Thoracic aorta (tissue), 2 donors: Measurements from ENCODE around the gene TBKBP1. TPM values are rescaled to one million over a fixed set of nuclear protein-coding genes. Genes with fewer than 3 reads are reported as not detected.
"Not testable (repeated sequence)": the region's sequence is repeated elsewhere in the genome, so short reads cannot be mapped to it uniquely, and the experiment has no call there.

Experiments
- ATAC-seq: fragments of 150-250 bp; one replicate; pipeline ENCODE4 v1.8.0; 2017; ENCODE audit warnings: low read depth; ENCODE audit not compliant: insufficient number of reproducible peaks, low FRiP score
- DNase-seq: peaks from one replicate; pipeline ENCODE4 v3.0.0-alpha.2; 2020; ENCODE audit warnings: low spot score
- H3K27ac ChIP-seq, 2 donors: fragments of 200-600 bp; sonication (generic); 1 replicate in 1 of 2; 2 replicates in 1 of 2; pipeline ENCODE4 v1.5.1; 2016; ENCODE audit warnings: mild to moderate bottlenecking in 2 of 2, moderate library complexity in 2 of 2
- H3K27me3 ChIP-seq: fragments of 200-600 bp; sonication (generic); replicated peaks from 2 replicates; pipeline ENCODE4 v1.6.0; 2016; ENCODE audit warnings: mild to moderate bottlenecking; ENCODE audit not compliant: insufficient read depth
- H3K36me3 ChIP-seq: fragments of 200-600 bp; sonication (generic); one replicate; pipeline ENCODE4 v1.5.1; 2016
- H3K4me1 ChIP-seq, 2 donors: fragments of 200-600 bp; sonication (generic); 1 replicate in 1 of 2; 2 replicates in 1 of 2; pipeline versions ENCODE4 v1.5.1 to v1.6.0; 2016; ENCODE audit warnings: low read depth in 2 of 2, mild to moderate bottlenecking in 1 of 2; ENCODE audit not compliant: control insufficient read depth in 1 of 2
- H3K4me3 ChIP-seq: fragments of 200-600 bp; sonication (generic); 2 replicates; pipeline ENCODE4 v1.5.1; 2016; ENCODE audit warnings: mild to moderate bottlenecking
- H3K9me3 ChIP-seq: fragments of 200-600 bp; sonication (generic); 2 replicates; pipeline ENCODE4 v1.5.1; 2016
- total RNA-seq, 2 donors: library from RNA; depleted of rRNA; stranded (reverse); fragments of >200 nt; gene quantifications; one replicate each; pipeline versions ENCODE4 v1.1.0 to v1.2.3, GENCODE V29; 2016
- TF ChIP-seq, protein P1 (sequence below): fragments of 200-600 bp; sonication (generic); IDR thresholded peaks from one replicate; pipeline ENCODE4 v1.5.1; 2019; ENCODE audit warnings: antibody characterized with exemption

The TBKBP1 gene
- total RNA-seq, 2 donors from 2014 or later, result 8.8 to 19.1 TPM

DNA sequence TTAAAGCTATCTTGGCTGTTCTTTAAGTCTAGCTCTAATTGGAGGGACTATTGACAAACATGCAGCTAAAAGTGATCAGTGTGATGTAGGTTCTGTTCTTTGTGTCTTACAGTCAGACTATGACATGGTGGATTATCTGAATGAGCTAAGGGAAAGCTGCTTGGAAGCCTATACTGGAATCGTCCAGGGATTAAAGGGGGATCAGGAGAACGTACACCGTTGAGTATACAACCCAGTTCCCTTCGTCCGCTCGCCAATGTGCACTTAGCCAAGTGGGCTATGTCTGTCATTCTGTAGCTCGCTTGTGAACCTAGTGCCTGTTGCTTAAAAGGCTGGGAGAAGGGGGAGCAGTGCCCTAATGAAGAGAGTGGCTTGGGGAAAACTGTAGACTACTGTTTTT, 15.8 kb upstream of the TBKBP1 start:
- ATAC-seq (no peak), DNase-seq (no peak)
- TF ChIP-seq, protein P1, sequence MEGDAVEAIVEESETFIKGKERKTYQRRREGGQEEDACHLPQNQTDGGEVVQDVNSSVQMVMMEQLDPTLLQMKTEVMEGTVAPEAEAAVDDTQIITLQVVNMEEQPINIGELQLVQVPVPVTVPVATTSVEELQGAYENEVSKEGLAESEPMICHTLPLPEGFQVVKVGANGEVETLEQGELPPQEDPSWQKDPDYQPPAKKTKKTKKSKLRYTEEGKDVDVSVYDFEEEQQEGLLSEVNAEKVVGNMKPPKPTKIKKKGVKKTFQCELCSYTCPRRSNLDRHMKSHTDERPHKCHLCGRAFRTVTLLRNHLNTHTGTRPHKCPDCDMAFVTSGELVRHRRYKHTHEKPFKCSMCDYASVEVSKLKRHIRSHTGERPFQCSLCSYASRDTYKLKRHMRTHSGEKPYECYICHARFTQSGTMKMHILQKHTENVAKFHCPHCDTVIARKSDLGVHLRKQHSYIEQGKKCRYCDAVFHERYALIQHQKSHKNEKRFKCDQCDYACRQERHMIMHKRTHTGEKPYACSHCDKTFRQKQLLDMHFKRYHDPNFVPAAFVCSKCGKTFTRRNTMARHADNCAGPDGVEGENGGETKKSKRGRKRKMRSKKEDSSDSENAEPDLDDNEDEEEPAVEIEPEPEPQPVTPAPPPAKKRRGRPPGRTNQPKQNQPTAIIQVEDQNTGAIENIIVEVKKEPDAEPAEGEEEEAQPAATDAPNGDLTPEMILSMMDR, result no peak
- no peak overlapping the region for H3K27ac ChIP-seq
- no peaks in the 10 kb centered on the region for H3K4me1 ChIP-seq
- H3K9me3 ChIP-seq, result no peaks in the 10 kb centered on the region
- no peaks in the 10 kb centered on the region for H3K27me3 ChIP-seq
- peaks cover 82% of the 10 kb centered on the region for H3K36me3 ChIP-seq
- no peak overlapping the region for H3K4me3 ChIP-seq

DNA sequence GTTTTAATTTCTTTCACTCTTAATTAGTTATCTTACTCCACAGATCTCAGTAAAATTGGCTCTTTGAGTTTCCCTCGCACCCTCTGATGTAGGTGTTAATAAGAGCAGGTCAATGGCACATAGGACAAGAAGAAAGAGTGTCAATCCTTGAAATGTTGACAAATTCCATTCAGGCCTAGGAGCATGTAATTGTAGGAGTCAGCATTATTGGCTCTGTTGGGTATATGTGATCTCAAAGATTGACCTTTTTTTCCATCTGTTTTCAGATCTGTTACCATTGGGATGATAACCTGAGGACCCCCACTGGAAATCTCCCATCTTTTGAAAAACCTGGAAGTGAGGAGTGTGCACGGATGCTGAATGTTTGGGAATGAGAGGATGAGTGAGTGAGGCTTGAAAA, 11.8 kb upstream of the TBKBP1 start:
- Histone ChIP-seq H3K36me3 (peaks cover 57% of the 10 kb centered on the region), H3K27me3 (no peaks in the 10 kb centered on the region), H3K27ac (no peak overlapping the region), H3K4me3 (no peak overlapping the region), H3K4me1 (no peaks in the 10 kb centered on the region), H3K9me3 (no peaks in the 10 kb centered on the region)
- TF ChIP-seq, protein P1, result no peak
- ATAC-seq (no peak), DNase-seq (no peak)

DNA sequence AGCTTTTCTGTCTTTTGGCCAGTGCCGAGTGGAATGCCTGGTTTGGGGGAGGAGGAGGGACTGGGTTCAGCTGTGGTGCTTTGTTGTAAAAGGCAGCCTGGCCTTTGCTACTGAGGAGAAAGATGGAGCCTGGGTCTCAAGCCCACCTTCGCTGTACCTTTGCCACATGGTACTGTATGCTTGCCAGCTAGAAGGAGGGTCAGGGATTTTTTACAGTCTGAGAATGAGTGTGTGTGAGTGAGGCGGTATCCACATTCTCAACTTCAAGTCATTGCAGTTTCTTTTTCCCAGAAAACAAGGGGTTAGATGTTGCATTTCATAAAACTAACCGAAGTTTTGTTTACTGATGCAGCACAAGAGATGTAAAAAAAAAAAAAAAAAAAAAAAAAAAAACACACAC, 11.2 kb upstream of the TBKBP1 start:
- not testable (repeated sequence) for DNase-seq, ATAC-seq, H3K9me3 ChIP-seq, H3K27me3 ChIP-seq, H3K27ac ChIP-seq, H3K4me3 ChIP-seq, H3K4me1 ChIP-seq
- H3K36me3 ChIP-seq, result peaks cover 53% of the 10 kb centered on the region

DNA sequence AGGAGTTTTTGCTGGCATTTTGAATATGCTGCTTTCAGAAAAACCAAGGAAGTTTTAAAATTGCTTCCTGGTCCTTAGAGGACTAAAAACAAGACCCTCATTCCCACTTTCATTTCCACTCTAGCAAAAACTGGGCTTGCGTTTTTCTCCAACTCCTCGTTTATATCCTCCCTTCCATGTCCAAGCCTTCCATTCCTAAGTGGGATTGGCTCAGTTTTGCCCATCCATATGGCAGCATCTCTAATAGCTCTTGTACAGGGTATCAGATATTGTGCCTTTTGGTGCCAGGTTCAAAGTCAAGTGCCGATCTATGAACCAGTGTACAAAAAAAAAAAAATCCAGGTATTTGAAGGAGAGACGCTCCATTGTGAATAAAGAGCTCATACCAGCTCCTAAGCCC, 9.9 kb upstream of the TBKBP1 start:
- TF ChIP-seq, protein P1, result no peak
- peaks cover 43% of the 10 kb centered on the region for H3K36me3 ChIP-seq
- ATAC-seq, result no peak

DNA sequence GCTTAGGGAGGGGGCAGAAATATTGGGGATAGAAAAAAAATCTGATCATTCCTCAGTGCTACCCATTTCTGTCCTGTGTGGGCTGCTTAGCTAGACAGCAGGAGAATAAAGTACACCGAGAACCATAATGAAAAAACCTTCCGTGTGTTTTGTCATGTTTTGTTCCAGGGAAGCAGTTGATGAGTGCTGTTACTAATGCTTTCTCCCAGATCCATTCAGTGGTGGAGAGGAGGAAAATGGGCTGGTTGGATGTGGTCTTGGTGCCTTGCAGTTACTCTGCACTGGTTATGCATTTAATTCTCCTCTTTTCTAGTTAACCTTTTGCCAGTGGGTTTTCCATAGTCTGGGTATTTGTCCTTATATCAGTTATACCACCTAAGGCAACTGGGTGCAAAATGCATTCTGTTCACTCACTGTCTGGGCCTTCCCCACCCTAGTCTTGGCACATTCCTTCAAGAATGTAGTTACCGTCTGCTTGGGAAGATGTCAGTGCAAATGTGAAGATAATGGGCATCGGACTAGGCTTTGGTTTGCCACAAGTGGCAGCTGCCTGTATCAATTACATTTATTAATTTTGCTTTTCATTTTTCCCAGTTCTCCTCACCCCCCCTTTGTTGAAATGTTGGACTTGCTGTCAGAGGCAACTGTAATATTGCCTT, 9.3 kb upstream of the TBKBP1 start:
- Histone ChIP-seq H3K27me3 (no peaks in the 10 kb centered on the region), H3K4me3 (no peak overlapping the region), H3K4me1 (no peaks in the 10 kb centered on the region), H3K27ac (no peak overlapping the region), H3K36me3 (peaks cover 37% of the 10 kb centered on the region), H3K9me3 (no peaks in the 10 kb centered on the region)
- TF ChIP-seq, protein P1, result no peak
- ATAC-seq (no peak), DNase-seq (no peak)

More for the DNA sequence above, 9.9 kb upstream of the TBKBP1 start:
- Histone ChIP-seq H3K27ac (no peak overlapping the region), H3K4me1 (no peaks in the 10 kb centered on the region), H3K27me3 (no peaks in the 10 kb centered on the region), H3K9me3 (no peaks in the 10 kb centered on the region), H3K4me3 (no peak overlapping the region)
- no peak for DNase-seq
